HepG2 (cell line): ENCODE measurements around the gene WDR93. TPM values are rescaled to one million over a fixed set of nuclear protein-coding genes. Genes with fewer than 3 reads are reported as not detected.

Source experiments
- ARNTL ChIP-seq: sonication (generic); formaldehyde crosslinking; IDR thresholded peaks from 2 replicates; pipeline ENCODE4 v1.4.0; 2020; ENCODE audit warnings: mild to moderate bottlenecking, missing genetic modification reagents
- ASH2L ChIP-seq: fragments of 300-600, 200-600 bp; sonication (generic); IDR thresholded peaks from 2 replicates; pipeline ENCODE4 v1.7.0; 2017; ENCODE audit warnings: low read depth, mild to moderate bottlenecking, moderate library complexity, mixed read lengths, low read length; ENCODE audit not compliant: insufficient read length
- ATF1 ChIP-seq: IDR thresholded peaks from 2 replicates; pipeline ENCODE4 v1.6.1; 2016; ENCODE audit warnings: mild to moderate bottlenecking, control low read depth
- FIP1L1 ChIP-seq: fragments of 200-400 bp; formaldehyde crosslinking; IDR thresholded peaks from 2 replicates; pipeline ENCODE4 v1.6.1; 2018; ENCODE audit warnings: low read depth, mild to moderate bottlenecking, low read length, moderate library complexity, borderline replicate concordance; ENCODE audit not compliant: insufficient read depth
- FOXK1 ChIP-seq: sonication (generic); formaldehyde crosslinking; IDR thresholded peaks from 2 replicates; pipeline ENCODE4 v1.4.0; 2020; ENCODE audit warnings: low read depth, missing genetic modification reagents, borderline replicate concordance
- HMG20A ChIP-seq: IDR thresholded peaks from 2 replicates; pipeline ENCODE4 v1.6.1; 2016; ENCODE audit warnings: borderline replicate concordance
- HOXA5 ChIP-seq: sonication (generic); formaldehyde crosslinking; IDR thresholded peaks from 2 replicates; pipeline ENCODE4 v1.4.0; 2020; ENCODE audit warnings: missing genetic modification reagents
- JUNB ChIP-seq: sonication (generic); formaldehyde crosslinking; IDR thresholded peaks from 2 replicates; pipeline ENCODE4 v1.8.0; 2022; ENCODE audit warnings: missing genetic modification reagents, mild to moderate bottlenecking, borderline replicate concordance
- KAT8 ChIP-seq: IDR thresholded peaks from 2 replicates; pipeline ENCODE4 v1.6.1; 2016; ENCODE audit warnings: missing genetic modification reagents, missing compliant biosample characterization
- KDM6A ChIP-seq: IDR thresholded peaks from 2 replicates; pipeline ENCODE4 v1.6.1; 2016; ENCODE audit warnings: low read depth
- KLF13 ChIP-seq: sonication (generic); formaldehyde crosslinking; IDR thresholded peaks from 2 replicates; pipeline ENCODE4 v1.4.0; 2020; ENCODE audit warnings: mild to moderate bottlenecking, missing genetic modification reagents
- MAF1 ChIP-seq: sonication (generic); formaldehyde crosslinking; IDR thresholded peaks from 2 replicates; pipeline ENCODE4 v1.5.0; 2020; ENCODE audit warnings: missing genetic modification reagents, borderline replicate concordance
- NCOA1 ChIP-seq: sonication (generic); formaldehyde crosslinking; IDR thresholded peaks from 2 replicates; pipeline ENCODE4 v1.9.0; 2021; ENCODE audit warnings: missing genetic modification reagents
- NFE2L1 ChIP-seq: sonication (generic); formaldehyde crosslinking; IDR thresholded peaks from 2 replicates; pipeline ENCODE4 v1.4.0; 2020; ENCODE audit warnings: missing genetic modification reagents, mild to moderate bottlenecking, borderline replicate concordance
- NR2F6 ChIP-seq, 2 experiments: IDR thresholded peaks; 2 replicates each; pipeline ENCODE4 v1.6.1; 2016; ENCODE audit warnings: antibody characterized with exemption in 1 of 2, mild to moderate bottlenecking in 1 of 2
- PAWR ChIP-seq: sonication (generic); formaldehyde crosslinking; IDR thresholded peaks from 2 replicates; pipeline ENCODE4 v1.4.0; 2020; ENCODE audit warnings: missing genetic modification reagents, mild to moderate bottlenecking, borderline replicate concordance
- SOX5 ChIP-seq: IDR thresholded peaks from 2 replicates; pipeline ENCODE4 v1.6.1; 2016; ENCODE audit warnings: borderline replicate concordance
- ZFP37 ChIP-seq: sonication (generic); formaldehyde crosslinking; IDR thresholded peaks from 2 replicates; pipeline ENCODE4 v1.4.0; 2020; ENCODE audit warnings: missing genetic modification reagents, borderline replicate concordance
- ZFP62 ChIP-seq: sonication (generic); formaldehyde crosslinking; IDR thresholded peaks from 2 replicates; pipeline ENCODE4 v1.4.0; 2020; ENCODE audit warnings: missing genetic modification reagents
- ZNF331 ChIP-seq: sonication (generic); formaldehyde crosslinking; IDR thresholded peaks from 2 replicates; pipeline ENCODE4 v1.4.0; 2020; ENCODE audit warnings: missing genetic modification reagents
- polyA plus RNA-seq, 8 experiments: library from polyadenylated mRNA; depleted of rRNA in 3 of 8; stranded (reverse) in 7 of 8; unstranded in 1 of 8; fragments of >200 nt; fragmentation: Illumina TruSeq in 4 of 8; extraction: Trizol in 4 of 8; gene quantifications; 2 replicates each; pipeline versions ENCODE4 v1.2.1 to v1.2.3, GENCODE V29; 2011 to 2016; ENCODE audit warnings: low read depth in 4 of 8, missing spikeins in 1 of 8, mixed read lengths in 1 of 8; ENCODE audit not compliant: insufficient read depth in 1 of 8
- total RNA-seq, 5 experiments: library from RNA; depleted of rRNA; stranded (reverse); fragments of >200 nt; fragmentation: Illumina TruSeq; extraction: Trizol; gene quantifications; 2 replicates each; pipeline ENCODE4 v1.2.3, GENCODE V29; 2016; ENCODE audit warnings: low read depth in 1 of 5
- TF ChIP-seq, protein P1 (sequence below): conservative IDR thresholded peaks from 2 replicates; pipeline ENCODE4 v1.6.1; 2018; ENCODE audit warnings: missing genetic modification reagents
- TF ChIP-seq, protein P2 (sequence below): IDR thresholded peaks from 2 replicates; pipeline ENCODE4 v1.6.1; 2016; ENCODE audit warnings: missing biosample characterization, missing genetic modification reagents, low read depth
- TF ChIP-seq, protein P3 (sequence below): sonication (generic); formaldehyde crosslinking; IDR thresholded peaks from 2 replicates; pipeline ENCODE4 v1.4.0; 2020; ENCODE audit warnings: low read depth, missing genetic modification reagents
- TF ChIP-seq, protein P4 (sequence below): sonication (generic); formaldehyde crosslinking; IDR thresholded peaks from 2 replicates; pipeline ENCODE4 v1.8.0; 2023; ENCODE audit warnings: mild to moderate bottlenecking, missing genetic modification reagents

The WDR93 gene
- total and polyA plus RNA-seq, 2 of the 13 experiments (the other 11 are each of a cell fraction or from before 2014, with no cell fraction given), result 0.07 TPM; not detected in 1

DNA sequence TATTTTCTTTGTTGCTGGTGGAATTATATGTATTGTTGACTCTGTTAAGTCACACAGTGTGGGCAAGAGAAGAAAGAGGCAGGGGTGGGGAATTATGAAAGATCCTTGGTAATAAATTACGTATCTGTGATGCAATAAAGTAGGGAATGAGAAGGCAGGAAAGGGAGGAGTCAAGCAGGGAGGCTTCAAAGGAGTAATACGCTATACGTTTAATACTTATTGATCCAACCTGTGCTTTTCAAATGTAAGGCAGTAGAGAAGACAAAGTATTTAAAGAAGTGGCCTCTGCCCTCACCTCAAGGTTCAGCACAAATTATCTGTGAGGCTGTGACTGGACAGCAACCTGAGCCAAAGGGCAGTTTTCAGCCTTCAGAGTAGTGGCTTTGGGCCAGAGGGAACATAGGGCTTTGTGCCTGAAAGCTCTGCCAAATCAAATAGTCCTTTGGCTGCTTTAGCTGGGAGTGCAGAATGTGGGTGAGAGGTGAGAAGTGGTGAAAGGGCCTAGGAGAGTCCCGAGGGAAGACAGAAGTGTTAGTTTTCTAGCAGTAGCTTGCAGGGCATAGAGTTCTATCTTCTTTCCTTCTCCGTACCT, 10.2 kb upstream of the WDR93 start (continued):
- peak; percentile 47 for TF ChIP-seq HMG20A (CRISPR knock-in tag)
- no peak for TF ChIP-seq FOXK1
- peak; percentile 77 for TF ChIP-seq ATF1 (CRISPR knock-in tag)
- TF ChIP-seq ZNF331 (CRISPR knock-in tag), result peak; percentile 51; the same call in 1 of the 2 replicates
- TF ChIP-seq NFE2L1, result no peak
- TF ChIP-seq, protein P1, sequence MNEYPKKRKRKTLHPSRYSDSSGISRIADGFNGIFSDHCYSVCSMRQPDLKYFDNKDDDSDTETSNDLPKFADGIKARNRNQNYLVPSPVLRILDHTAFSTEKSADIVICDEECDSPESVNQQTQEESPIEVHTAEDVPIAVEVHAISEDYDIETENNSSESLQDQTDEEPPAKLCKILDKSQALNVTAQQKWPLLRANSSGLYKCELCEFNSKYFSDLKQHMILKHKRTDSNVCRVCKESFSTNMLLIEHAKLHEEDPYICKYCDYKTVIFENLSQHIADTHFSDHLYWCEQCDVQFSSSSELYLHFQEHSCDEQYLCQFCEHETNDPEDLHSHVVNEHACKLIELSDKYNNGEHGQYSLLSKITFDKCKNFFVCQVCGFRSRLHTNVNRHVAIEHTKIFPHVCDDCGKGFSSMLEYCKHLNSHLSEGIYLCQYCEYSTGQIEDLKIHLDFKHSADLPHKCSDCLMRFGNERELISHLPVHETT (CRISPR knock-in tag), result no peak
- TF ChIP-seq ZFP37 (CRISPR knock-in tag), result no peak
- no peak for TF ChIP-seq ARNTL (CRISPR knock-in tag)
- TF ChIP-seq SOX5, result 0 out of 2 replicates have a peak, but pooled peaks have one; percentile 29
- TF ChIP-seq MAF1, result no peak
- no peak for TF ChIP-seq ZFP62 (CRISPR knock-in tag)
- peak; percentile 20; the same call in 1 of the 2 replicates for TF ChIP-seq KAT8 (CRISPR knock-in tag)
- no peak for TF ChIP-seq JUNB (CRISPR knock-in tag)
- no peak for TF ChIP-seq KLF13 (CRISPR knock-in tag)
- TF ChIP-seq, protein P2, sequence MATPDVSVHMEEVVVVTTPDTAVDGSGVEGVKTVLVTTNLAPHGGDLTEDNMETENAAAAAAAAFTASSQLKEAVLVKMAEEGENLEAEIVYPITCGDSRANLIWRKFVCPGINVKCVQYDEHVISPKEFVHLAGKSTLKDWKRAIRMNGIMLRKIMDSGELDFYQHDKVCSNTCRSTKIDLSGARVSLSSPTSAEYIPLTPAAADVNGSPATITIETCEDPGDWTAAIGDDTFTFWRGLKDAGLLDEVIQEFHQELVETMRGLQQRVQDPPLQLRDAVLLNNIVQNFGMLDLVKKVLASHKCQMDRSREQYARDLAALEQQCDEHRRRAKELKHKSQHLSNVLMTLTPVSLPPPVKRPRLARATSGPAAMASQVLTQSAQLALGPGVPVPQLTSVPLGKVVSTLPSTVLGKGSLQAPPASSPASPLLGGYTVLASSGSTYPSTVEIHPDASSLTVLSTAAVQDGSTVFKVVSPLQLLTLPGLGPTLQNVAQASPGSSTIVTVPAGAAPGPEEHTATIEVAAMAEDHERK (CRISPR knock-in tag), result no peak
- peak; percentile 61 for TF ChIP-seq ASH2L
- TF ChIP-seq, protein P3, sequence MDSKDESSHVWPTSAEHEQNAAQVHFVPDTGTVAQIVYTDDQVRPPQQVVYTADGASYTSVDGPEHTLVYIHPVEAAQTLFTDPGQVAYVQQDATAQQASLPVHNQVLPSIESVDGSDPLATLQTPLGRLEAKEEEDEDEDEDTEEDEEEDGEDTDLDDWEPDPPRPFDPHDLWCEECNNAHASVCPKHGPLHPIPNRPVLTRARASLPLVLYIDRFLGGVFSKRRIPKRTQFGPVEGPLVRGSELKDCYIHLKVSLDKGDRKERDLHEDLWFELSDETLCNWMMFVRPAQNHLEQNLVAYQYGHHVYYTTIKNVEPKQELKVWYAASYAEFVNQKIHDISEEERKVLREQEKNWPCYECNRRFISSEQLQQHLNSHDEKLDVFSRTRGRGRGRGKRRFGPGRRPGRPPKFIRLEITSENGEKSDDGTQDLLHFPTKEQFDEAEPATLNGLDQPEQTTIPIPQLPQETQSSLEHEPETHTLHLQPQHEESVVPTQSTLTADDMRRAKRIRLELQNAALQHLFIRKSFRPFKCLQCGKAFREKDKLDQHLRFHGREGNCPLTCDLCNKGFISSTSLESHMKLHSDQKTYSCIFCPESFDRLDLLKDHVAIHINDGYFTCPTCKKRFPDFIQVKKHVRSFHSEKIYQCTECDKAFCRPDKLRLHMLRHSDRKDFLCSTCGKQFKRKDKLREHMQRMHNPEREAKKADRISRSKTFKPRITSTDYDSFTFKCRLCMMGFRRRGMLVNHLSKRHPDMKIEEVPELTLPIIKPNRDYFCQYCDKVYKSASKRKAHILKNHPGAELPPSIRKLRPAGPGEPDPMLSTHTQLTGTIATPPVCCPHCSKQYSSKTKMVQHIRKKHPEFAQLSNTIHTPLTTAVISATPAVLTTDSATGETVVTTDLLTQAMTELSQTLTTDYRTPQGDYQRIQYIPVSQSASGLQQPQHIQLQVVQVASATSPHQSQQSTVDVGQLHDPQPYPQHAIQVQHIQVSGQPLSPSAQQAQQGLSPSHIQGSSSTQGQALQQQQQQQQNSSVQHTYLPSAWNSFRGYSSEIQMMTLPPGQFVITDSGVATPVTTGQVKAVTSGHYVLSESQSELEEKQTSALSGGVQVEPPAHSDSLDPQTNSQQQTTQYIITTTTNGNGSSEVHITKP (CRISPR knock-in tag), result no peak
- TF ChIP-seq NR2F6 (IDR thresholded peaks at IDR 0.05), result peak; percentile 70; the same call in 1 of the 2 replicates
- peak; percentile 53; the same call in 1 of the 2 replicates for TF ChIP-seq NR2F6 (CRISPR knock-in tag; IDR thresholded peaks at IDR 0.05)
- TF ChIP-seq PAWR (CRISPR knock-in tag), result no peak
- no peak for TF ChIP-seq FIP1L1
- TF ChIP-seq, protein P4, sequence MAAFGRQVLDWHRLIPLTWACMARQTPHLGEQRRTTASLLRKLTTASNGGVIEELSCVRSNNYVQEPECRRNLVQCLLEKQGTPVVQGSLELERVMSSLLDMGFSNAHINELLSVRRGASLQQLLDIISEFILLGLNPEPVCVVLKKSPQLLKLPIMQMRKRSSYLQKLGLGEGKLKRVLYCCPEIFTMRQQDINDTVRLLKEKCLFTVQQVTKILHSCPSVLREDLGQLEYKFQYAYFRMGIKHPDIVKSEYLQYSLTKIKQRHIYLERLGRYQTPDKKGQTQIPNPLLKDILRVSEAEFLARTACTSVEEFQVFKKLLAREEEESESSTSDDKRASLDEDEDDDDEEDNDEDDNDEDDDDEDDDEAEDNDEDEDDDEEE, result no peak
- TF ChIP-seq NCOA1 (CRISPR knock-in tag), result peak; percentile 69; the same call in 1 of the 2 replicates
- no peak for TF ChIP-seq HOXA5 (CRISPR knock-in tag)
- TF ChIP-seq KDM6A, result peak; percentile 40; the same call in 1 of the 2 replicates
